ENCODE results near the gene GANAB.
A peak's percentile ranks its signal among the peaks of the same experiment; 100 is the strongest.
"Not testable (repeated sequence)": the region's sequence is repeated elsewhere in the genome, so short reads cannot be mapped to it uniquely, and the experiment has no call there.

Gene GANAB

DNA sequence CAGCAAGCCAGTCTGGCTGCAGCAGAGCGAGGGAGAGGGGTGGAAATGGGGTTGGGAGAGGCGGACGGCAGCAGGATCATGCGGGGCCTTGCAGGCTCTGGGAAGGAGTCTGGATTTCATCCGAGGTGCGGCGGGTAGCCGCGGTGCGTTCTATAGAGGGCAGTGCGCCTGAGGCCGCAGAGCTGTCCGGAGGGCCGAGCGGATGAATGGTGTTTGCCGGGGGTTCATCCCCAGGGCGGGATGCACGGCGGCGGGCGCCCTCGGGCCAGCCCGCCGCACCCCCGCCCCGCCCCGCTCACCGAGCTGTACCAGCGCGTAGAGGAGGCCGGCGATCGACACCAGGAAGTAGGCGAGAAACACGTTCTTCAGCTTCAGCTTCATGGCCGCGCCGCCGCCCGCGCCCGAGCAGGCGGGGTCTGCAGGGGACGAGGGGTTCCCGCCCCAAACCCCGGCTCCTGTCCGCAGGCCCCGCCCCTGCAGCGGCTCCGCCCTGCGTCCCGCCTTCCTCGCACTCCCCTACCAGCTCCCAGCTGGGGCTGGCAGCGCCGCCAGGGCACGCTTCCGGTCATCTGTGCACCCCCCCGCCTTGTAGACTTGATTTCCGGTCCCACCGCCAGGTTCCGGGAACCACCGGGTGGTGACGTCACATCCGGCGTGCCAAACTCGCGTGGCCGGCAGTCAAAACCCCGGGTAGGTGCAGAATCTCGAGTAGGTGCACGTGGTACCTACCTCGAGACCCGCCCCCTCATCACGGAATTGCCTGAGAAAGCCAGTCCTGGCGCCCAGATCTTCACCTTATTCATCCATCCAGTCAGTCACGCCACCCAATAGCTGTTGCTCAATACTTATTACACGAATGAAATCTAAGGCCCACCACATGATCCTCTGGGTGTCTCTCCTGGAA is 24.6 kb downstream of the GANAB start, which contains the start of gene B3GAT3:
B3GAT3 (minus strand) TSS at position 420 of the 904 bp plus-strand sequence; CDS start at position 381, 39 bp downstream.
- DNase-seq (ENCODE audit: low read depth in 2 of 2) = peak; percentile 95 to 96

DNA sequence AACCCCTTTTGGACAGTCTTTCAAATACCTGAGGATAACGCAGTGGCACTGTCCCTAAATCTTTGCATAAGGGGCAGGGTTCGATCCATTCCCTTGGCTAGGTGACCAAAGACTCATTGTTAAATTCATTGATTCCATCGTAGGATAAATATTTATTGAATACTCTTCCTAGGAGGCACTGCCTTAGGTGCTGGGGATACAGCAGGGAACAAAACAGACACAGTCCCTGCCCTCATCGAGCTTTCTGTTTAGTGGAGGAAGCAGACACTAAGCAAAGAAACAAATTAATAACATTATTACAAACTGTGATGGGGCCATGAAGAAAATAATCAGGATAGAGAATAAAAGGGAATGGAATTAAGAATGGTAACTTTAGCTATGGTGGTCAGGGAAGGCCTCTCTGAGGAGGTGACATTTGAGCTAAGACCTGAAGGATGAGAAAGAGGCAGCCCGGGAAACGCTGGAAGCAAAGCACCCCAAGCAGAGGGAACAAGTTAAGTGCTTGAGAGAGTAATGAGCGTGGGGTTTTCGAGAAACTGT is 25.3 kb downstream of the GANAB start:
- no peak for DNase-seq (ENCODE audit: low read depth in 2 of 2)

DNA sequence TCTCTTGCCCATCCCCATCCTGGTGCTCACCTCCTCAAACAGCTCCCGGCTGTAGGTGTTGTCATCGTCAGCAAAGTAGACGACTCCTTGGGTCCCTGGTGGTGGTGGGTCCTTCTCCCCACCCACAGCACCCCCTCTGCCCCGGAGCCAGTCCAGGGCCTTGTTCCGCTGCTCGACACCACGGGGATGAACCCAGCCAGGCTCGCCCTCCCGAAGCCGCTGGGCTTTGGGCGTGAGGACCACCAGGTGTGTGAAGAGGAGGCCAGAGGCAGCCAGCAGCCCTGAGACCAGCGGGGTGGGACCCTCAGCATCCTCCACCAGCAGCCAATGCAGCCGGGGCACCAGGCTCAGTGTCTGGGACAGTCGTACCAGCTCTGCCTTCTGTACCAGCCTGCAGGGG is 29.5 kb downstream of the GANAB start:
- not testable (repeated sequence) for DNase-seq (ENCODE audit: low read depth in 2 of 2)

DNA sequence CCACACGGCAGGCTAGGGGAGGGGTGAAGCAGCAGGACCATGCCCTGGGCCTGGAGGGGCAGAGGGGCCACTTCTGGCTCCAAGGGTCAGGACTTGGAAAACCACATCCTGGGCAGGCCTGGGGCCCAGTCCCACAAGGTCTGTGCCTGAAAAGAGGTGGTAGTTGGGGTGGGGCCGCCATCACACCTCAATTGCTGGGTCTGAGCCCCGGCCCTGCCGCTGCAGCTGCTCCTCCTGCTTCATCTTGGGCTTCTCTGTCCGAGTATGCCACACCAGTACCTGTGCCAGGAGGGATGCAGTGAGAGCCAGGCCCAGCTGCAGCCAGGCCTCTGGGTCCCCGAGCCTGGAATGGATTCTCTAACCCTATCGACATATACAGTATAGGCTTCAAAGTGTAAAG is 30.9 kb downstream of the GANAB start:
- no peak for DNase-seq (ENCODE audit: low read depth in 2 of 2)

DNA sequence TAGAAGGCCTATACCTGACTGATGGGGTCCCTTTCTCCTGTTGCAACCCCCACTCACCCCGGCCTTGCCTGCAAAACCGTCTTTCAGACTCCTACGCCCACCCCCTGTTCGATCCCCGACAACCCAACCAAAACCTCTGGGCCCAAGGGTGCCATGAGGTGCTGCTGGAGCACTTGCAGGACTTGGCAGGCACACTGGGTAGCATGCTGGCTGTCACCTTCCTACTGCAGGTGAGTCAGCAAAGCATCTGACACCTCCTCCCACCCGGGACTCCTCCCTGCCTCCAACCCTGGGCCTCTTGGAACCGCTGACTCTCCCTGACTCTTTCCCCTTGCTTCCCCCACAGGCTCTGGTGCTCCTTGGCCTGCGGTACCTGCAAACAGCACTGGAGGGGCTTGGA is 32.1 kb downstream of the GANAB start:
- peak; percentile 32 for DNase-seq (ENCODE audit: low read depth in 2 of 2)

DNA sequence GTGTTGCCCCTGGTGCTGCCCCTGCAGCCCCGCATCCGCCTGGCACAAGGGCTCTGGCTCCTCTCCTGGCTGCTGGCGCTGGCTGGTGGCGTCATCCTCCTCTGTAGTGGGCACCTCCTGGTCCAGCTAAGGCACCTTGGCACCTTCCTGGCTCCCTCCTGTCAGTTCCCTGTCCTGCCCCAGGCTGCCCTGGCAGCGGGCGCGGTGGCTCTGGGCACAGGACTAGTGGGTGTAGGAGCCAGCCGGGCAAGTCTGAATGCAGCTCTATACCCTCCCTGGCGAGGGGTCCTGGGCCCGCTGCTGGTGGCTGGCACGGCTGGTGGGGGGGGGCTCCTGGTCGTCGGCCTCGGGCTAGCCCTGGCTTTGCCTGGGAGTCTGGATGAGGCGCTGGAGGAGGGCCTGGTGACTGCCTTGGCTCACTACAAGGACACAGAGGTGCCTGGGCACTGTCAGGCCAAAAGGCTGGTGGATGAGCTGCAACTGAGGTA is 33.1 kb downstream of the GANAB start:
- DNase-seq (ENCODE audit: low read depth in 2 of 2) = no peak

DNA sequence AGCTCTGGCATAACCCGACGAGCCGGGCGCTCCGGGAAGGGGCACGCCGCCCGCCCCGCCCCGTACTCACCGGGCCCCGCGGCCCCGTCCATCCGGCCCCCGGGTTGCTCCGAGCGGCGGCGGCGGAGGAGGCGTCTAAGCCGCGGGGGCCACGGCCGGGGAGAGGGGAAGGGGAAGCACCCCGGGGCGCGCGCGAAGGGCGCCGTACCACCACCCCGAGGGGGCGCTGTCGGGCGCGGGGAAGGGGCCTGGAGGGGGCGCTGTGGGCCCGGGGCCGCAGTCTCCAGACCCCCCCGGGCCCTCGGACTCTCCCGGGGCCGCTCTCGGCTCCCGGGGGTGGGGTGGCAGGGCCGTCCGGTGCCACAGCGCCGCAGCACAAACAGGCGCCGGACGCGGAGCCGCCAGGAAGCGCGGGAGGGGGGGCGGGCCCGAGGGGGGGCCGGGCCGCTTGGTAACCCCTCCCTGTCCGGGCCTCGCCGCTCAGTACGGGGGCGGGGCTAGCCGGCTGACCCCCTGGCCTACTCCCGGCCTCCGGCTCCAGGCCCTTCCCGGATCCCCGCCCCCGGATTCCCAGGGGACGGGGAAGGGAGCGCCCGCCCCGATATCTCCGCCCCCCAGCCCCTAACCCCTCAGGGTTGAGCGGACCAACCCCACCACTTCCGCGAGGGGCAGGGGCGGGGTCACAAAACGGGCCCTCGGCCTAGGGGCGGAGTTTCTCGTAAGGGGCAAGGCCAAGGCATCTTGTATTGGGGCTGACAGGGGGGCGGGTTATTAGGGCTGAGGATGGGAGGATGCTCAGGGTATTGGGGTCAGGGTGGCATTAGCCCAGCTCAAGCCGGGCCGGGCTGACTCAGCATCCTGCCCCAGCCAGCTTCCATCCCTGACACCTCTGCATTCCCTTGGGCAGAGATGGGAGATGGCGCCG is 33.8 kb downstream of the GANAB start, which contains the start of the genes EML3 and ROM1:
EML3 (minus strand) TSS at position 410 of the 925 bp plus-strand sequence; CDS start at position 92, 318 bp downstream.
ROM1 (plus strand) TSS at position 892 of the 925 bp plus-strand sequence; CDS start at position 917, 25 bp downstream.
- DNase-seq (ENCODE audit: low read depth in 2 of 2) = peak; percentile 78 to 81

- DNase-seq (ENCODE audit: low read depth in 2 of 2) = peak; percentile 37 to 48
Measured at GRCh38 chr11:62611705-62612365, 34.6 kb downstream of the GANAB start.

- DNase-seq (ENCODE audit: low read depth in 2 of 2) = no peak
Measured at GRCh38 chr11:62610814-62611704, 35.4 kb downstream of the GANAB start.

GRCh38 chr11:62610403-62610802 is 36.0 kb downstream of the GANAB start:
- DNase-seq (ENCODE audit: low read depth in 2 of 2) = no peak

GRCh38 chr11:62608776-62609175 is 37.6 kb downstream of the GANAB start:
- DNase-seq (ENCODE audit: low read depth in 2 of 2) = no peak

DNA sequence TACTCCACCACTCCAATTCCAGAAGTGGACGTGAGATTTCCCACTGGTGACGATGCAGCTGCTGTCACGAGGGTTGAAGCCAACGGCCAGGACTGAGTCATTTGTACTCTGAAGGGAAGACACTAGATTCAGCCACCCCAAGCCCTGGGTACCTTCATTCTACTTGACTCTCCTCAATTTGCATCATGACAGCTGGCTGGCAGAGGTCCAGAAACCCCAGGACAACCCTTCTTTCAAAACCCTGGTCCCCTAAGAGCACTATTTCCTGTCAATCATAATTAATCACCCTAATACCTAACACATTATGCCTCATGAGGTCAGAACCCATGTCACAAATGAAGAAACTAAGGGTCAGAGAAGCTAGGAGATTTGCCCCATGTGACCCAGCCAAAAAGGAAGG is 38.7 kb downstream of the GANAB start:
- DNase-seq (ENCODE audit: low read depth in 2 of 2) = no peak

DNA sequence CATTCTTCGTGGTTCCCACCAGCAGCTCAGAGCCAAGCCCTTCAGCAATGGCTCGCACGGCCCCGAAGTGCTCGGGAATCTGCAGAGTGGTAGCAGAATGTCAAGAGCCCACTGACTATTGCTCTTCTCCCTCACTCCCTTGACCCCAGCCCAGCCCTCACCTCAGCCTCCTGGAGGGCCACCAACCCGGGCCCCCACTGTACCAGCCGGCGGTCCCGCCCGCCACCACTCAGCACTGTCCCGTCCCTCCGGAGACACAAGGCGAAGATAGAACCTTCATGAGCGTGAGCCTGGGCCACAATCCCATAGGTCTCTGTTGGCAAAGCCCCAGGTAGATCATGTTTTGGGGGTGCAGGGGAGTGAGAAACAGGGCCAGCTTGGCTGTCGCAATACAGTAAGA is 40.5 kb downstream of the GANAB start:
- DNase-seq (ENCODE audit: low read depth in 2 of 2) = no peak

- DNase-seq (ENCODE audit: low read depth in 2 of 2) = no peak
Measured at GRCh38 chr11:62605467-62605866, 40.9 kb downstream of the GANAB start.

- DNase-seq (ENCODE audit: low read depth in 2 of 2) = no peak
Measured at GRCh38 chr11:62604460-62605120, 41.8 kb downstream of the GANAB start.

DNA sequence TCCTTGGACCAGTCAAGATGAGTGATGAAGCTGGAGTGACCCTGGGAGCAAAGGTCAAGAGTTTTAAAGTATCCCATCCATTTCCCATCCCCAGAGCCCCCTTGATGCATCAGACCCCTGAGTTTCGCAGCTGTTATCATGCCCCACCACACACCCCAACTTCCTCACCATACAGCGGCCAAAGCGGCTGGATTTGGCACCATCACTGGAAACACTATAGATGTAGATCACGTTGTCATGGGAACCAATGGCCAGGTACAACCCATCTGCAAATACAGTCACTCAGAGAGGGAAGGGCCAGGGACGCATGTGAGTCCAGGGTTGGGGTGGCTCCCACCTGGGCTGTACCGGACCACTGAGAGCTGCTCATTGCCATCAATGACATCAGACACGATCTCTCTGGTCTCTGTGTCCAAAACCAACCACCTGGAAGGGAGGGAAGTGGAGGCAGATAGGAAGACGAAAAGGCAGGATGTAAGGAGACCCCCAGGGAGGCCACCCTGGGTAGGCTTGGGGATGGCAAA is 42.6 kb downstream of the GANAB start:
- DNase-seq (ENCODE audit: low read depth in 2 of 2) = no peak

GRCh38 chr11:62603072-62603408 is 43.4 kb downstream of the GANAB start:
- DNase-seq (ENCODE audit: low read depth in 2 of 2) = no peak

- DNase-seq (ENCODE audit: low read depth in 2 of 2) = peak in 1 of 2 donors; percentile 34
Measured at GRCh38 chr11:62602141-62603071, 44.0 kb downstream of the GANAB start.

Measured in stimulated activated CD8-positive, alpha-beta memory T cell treated with anti-CD3 and anti-CD28 coated beads, Interleukin-2, amount 100 ng/mL, for 48 hours (primary cell).